HG02623 (cell line): ENCODE data around the gene NEDD8.

Source experiments
- ATAC-seq: cut with Tn5 transposase; IDR thresholded peaks from one replicate; pipeline ENCODE4 v1.9.1; 2021; ENCODE audit warnings: moderate library complexity; ENCODE audit not compliant: unreplicated experiment

The NEDD8 gene

DNA sequence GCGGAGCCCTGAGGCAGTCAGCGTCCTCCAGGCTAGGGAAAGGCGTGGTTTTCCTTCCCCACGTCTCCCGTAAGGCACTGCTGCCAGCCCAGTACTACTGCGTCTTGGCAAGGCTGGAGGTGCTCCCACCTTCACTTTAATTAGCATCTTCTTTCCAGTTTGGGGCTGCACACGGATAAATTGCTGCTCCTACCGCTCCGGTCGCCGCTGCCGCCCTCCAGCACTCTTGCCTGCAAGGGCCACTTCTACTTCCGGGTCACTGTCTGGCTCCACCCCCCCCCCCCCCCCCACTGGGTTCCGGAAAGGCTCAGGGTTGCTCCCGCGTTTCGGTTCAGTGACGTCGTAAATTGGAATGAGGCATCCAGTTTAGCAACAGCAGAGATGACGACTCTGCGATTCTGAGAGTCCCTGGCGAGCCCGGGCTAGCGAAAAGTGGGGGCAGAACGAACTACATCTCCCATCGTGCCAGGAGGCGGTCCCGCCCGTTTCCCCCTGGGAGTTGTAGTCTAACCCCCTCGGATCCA lies at the start of gene NEDD8:
NEDD8 (minus strand) TSS at position 247 of the 524 bp plus-strand sequence; CDS start at position 147, 100 bp downstream.
- ATAC-seq: peak; percentile 65

GRCh38 chr14:24281636-24282035 lies 49.5 kb upstream of the NEDD8 start:
- no peak for ATAC-seq

- no peak for ATAC-seq
Observed at GRCh38 chr14:24280797-24281460, 48.8 kb upstream of the NEDD8 start.

DNA sequence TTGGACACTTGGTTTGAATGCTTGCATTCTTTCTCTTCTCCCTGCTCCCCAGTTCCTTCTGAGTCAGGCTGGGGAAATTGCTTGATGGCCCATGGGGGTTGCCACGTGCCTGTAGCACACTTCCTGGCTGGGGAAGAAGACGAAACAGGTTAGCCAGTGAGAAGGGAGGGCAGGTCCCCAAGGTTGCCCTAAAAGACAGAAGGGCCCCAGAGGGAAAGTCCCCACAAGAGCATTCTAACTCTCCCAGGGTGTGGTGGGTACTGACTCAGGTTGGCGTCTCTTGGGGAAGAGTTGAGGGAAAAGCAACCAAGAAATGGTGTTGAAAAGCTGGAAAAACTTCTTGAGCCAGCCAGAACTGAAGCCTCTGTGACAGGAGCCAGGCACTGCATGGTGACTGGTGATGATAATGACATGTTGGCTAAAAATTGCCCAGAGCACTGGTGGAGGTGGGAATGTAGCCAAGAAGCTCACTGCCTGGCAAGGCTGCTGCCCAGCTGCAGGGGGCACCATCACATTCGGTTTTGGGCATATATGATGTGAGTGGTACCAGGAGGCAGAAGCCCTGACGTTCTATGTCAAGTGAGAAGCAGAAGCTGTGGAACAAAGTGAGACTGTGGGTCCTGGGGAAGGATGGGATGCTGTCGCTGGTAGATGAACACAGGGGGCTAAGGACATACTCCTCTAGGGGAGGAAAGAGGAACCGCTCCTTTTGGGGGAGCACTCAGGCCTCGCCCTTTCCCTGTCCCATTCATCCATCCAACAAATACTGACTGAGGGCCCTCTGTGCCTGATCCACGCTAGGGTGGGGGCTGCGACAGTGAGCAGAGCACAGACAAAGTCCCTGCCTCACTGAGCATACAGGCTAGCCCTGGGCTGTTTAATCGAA lies 47.4 kb upstream of the NEDD8 start:
- peak; percentile 62 for ATAC-seq

GRCh38 chr14:24278424-24278823 lies 46.3 kb upstream of the NEDD8 start:
- ATAC-seq: no peak

DNA sequence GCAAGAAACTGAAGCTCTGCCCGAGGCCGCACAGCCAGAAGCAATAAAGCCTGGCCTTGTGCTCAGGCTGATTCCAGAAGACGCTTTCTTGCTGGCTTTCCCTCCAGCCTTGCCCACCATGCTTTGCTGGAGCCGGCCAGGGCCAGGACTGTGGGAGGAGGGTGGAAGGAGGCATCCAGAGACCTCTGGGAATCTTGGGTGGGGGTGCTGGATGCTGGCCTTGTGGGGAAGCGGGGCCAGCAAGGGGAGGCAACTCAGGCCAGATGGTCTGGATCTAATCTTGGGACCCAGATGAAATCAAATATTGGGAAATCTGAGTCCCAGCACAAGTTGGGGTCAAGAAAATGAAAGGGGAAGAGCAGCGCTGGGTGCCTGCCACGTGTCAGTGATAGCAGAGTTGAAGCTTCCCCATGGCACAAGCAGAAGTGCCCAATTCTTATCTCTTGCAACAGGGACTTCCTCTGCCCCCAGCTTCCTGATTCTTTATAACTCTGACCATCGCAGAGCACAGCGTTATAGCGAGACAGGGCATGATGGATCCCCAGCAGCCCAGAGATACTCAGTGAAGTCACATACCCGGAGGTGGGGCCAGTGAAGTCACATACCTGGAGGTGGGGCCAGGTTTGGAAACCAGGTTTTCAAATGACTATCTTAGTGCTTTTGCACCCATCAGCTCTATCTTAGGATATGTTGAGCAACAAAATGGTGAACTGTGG lies 45.6 kb upstream of the NEDD8 start:
- ATAC-seq: no peak

DNA sequence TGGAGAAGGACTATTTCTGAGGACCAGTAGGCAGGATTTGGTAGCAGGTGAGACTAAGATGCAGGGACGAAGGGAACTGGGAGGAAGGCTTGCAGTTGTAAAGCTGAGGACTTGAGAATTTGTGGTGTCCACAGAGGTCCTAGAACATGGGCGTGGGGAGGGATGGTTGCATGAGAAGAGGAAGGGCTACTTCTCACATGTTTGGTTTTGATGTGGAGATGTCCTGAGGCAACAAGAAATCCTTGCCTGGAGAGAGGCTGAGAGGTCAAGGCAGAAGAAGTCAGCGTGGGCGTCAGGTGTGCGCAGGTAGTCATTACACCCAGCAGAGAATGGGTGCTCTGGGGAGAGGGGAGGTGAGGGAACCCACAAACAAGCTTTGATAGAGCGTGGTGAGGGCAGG lies 44.9 kb upstream of the NEDD8 start:
- no peak for ATAC-seq

- ATAC-seq: peak; percentile 45
Observed at GRCh38 chr14:24274101-24274543, 42.0 kb upstream of the NEDD8 start.

- ATAC-seq: no peak
Observed at GRCh38 chr14:24273422-24273998, 41.3 kb upstream of the NEDD8 start.

DNA sequence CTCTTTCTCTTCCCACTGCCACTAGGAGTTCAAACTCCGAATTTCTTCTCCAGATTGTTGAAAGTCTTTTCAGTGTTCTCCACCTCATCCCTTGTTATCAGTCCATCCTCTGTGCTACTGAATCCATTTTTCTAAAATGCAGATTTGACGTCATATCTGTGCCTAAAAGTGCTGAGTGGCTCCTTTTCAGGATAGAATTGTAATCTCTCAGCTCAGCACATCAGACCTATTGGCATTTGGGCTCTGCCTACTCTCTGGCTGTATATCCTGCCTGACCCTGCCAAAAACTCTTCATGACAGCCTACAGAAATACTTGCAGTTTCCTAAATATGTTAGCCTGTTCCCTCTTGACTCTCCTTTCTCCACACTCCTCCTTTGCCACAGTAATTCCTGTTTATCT lies 40.3 kb upstream of the NEDD8 start:
- no peak for ATAC-seq

GRCh38 chr14:24271834-24272263 lies 39.7 kb upstream of the NEDD8 start:
- no peak for ATAC-seq

GRCh38 chr14:24271134-24271833 lies 39.1 kb upstream of the NEDD8 start, which contains the start of gene RABGGTA:
Gene RABGGTA (minus strand): TSS chr14:24271597. CDS start chr14:24271115, 482 bp downstream.
- ATAC-seq: peak; percentile 80

GRCh38 chr14:24270537-24271133 lies 38.5 kb upstream of the NEDD8 start:
- no peak for ATAC-seq

DNA sequence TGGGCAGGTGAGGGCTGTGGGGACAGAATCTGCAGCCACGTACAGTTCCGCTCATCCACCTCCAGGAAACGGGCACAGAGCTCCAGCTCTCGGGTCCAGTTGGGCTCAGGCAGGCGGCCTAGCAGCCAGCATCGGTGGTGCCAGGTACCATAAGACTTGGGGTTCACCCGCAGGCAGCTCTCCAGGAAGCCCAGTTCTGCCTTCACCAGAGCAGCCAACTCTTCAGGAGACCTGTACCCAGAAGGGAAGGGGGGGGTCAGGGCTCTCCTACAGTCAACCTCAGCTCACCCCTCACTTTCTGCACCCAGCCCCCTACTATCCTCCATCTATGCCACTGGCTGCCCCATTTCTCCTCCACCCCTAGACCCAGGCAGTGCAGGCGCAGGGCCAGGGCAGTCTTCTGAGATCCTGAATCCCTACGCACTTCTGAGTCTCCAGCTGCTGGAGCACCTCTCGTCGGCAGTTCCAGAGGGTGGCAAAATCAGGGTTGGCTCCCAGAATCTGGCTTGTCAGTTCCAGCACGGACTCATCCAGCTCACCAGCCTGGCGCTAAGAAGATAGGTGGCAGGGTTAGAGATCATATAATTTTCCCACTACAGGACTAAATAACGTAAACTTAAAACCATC lies 37.9 kb upstream of the NEDD8 start:
- ATAC-seq: no peak

DNA sequence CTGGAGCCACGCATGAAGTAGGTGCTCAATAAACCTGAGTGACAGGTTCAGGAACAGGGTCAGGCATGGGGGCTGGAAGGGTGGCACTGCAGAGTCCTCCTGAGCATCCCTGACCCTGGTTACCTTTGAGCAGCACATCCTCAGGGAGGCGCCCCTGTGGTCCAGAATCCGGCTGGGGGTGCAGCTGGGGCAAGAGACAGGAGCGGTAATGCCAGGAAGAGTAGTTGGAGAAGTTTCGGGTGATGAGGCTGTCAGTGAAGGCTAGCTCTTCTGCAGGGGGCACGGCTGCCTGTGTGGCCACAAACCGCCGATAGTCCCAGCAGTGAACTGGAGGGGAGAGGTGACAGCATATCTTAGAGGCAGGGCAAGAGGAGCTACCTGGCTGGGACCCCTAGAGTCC lies 37.2 kb upstream of the NEDD8 start:
- ATAC-seq: no peak

DNA sequence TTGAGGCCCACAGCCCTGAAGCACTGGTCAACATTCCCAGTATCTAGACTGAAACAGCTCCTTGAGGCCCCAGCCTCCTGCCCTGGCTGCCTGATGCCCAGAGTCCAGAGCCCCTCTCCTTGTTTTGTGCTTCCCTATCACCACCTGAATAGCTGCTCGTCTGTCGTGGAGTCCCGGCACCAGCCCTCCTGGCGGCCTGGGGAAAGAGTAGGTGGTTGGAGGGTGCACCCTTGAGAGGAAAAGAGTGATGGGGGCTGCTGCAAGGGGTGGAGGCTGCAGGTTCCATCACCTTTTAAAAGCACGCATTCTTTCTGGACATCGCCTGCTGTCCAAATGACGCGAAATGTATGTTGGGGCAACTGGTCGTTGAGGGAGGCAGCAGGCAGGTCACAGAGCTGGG lies 36.1 kb upstream of the NEDD8 start:
- ATAC-seq: no peak

DNA sequence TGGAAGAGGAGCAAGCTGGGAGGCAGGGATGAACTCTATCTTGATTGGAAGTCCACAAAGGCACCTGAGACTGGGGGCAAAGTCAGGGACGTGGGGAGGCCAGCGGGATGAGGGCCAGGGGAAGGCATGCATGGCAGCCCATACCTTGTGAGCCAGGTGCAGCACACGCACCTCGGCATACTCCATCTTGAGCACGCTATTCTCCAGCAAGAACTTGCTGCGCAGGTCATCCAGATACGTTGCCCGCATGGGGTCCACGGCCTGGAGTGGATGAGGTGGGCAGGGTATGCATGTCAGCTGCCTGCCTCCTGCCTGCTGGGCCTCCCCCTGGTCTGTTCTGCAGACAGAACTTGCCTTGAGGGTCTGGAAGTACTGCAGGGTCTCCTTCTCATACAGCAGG lies 35.3 kb upstream of the NEDD8 start:
- no peak for ATAC-seq

GRCh38 chr14:24266344-24267244 lies 34.4 kb upstream of the NEDD8 start:
- no peak for ATAC-seq
